Neutrophil (primary cell): ENCODE results near the gene SCFD2.

Source experiments
- H3K27ac ChIP-seq: fragments of 200-600 bp; sonication (generic); 2 replicates; pipeline ENCODE4 v1.5.1; 2016; ENCODE audit warnings: mild to moderate bottlenecking, moderate library complexity
- H3K27me3 ChIP-seq: fragments of 200-600 bp; sonication (generic); 2 replicates; pipeline ENCODE4 v1.6.0; 2016; ENCODE audit warnings: mild to moderate bottlenecking
- H3K36me3 ChIP-seq: fragments of 200-600 bp; sonication (generic); 2 replicates; pipeline ENCODE4 v1.5.1; 2017
- H3K4me1 ChIP-seq, 2 experiments: fragments of 200-600 bp in 1 of 2; sonication (generic) in 1 of 2; 1 replicate in 1 of 2; 2 replicates in 1 of 2; pipeline versions ENCODE4 v1.5.1 to v1.6.1; 2013 to 2016; ENCODE audit warnings: low read depth in 1 of 2, low read length in 1 of 2, mild to moderate bottlenecking in 1 of 2, moderate library complexity in 1 of 2; ENCODE audit not compliant: control insufficient read depth in 1 of 2, insufficient read depth in 1 of 2
- H3K4me3 ChIP-seq, 2 experiments: fragments of 200-600 bp in 1 of 2; sonication (generic) in 1 of 2; 1 replicate in 1 of 2; 2 replicates in 1 of 2; pipeline ENCODE4 v1.5.1; 2013 to 2016; ENCODE audit warnings: low read depth in 1 of 2, low read length in 1 of 2, mild to moderate bottlenecking in 1 of 2, moderate library complexity in 1 of 2
- H3K9me3 ChIP-seq: fragments of 200-600 bp; sonication (generic); 2 replicates; pipeline ENCODE4 v1.5.1; 2016
- TF ChIP-seq, protein P1 (sequence below): fragments of 200-600 bp; sonication (generic); IDR thresholded peaks from 2 replicates; pipeline ENCODE4 v1.5.1; 2016; ENCODE audit warnings: antibody characterized with exemption

Gene SCFD2

GRCh38 chr4:53314252-53314651 lies 51.6 kb downstream of the SCFD2 start:
- Histone ChIP-seq H3K4me3 (no peak overlapping the region), H3K4me1 (no peaks in the 10 kb centered on the region), H3K9me3 (no peaks in the 10 kb centered on the region), H3K36me3 (no peaks in the 10 kb centered on the region), H3K27ac (no peak overlapping the region), H3K27me3 (no peaks in the 10 kb centered on the region)
- TF ChIP-seq, protein P1, sequence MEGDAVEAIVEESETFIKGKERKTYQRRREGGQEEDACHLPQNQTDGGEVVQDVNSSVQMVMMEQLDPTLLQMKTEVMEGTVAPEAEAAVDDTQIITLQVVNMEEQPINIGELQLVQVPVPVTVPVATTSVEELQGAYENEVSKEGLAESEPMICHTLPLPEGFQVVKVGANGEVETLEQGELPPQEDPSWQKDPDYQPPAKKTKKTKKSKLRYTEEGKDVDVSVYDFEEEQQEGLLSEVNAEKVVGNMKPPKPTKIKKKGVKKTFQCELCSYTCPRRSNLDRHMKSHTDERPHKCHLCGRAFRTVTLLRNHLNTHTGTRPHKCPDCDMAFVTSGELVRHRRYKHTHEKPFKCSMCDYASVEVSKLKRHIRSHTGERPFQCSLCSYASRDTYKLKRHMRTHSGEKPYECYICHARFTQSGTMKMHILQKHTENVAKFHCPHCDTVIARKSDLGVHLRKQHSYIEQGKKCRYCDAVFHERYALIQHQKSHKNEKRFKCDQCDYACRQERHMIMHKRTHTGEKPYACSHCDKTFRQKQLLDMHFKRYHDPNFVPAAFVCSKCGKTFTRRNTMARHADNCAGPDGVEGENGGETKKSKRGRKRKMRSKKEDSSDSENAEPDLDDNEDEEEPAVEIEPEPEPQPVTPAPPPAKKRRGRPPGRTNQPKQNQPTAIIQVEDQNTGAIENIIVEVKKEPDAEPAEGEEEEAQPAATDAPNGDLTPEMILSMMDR: no peak

DNA sequence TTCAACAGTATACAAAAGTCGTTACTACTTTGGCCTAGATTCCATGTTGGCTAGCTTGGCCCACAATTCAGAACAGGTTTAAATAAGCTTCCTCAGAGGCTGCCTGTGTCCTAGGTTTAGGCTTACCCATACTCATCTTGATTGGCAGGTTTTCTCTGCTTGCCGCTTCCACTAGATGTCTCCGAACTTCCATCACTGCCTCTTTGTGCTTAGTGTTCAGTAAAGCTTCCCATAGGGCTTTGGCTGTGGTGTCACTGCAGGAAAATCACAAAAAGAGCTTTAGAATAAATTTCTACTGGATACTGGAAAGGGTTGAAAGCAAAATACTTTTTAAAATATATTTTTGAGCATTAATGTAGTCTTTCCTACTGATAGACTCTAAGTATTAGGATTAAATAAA lies 52.4 kb downstream of the SCFD2 start:
- H3K9me3 ChIP-seq: no peaks in the 10 kb centered on the region
- TF ChIP-seq, protein P1: no peak
- no peak overlapping the region for H3K4me3 ChIP-seq
- H3K27me3 ChIP-seq: no peaks in the 10 kb centered on the region
- no peak overlapping the region for H3K27ac ChIP-seq
- H3K4me1 ChIP-seq: no peaks in the 10 kb centered on the region
- H3K36me3 ChIP-seq: no peaks in the 10 kb centered on the region

GRCh38 chr4:53309321-53310040 lies 56.4 kb downstream of the SCFD2 start:
- Histone ChIP-seq H3K4me3 (no peak overlapping the region), H3K27me3 (no peaks in the 10 kb centered on the region), H3K4me1 (no peaks in the 10 kb centered on the region), H3K36me3 (no peaks in the 10 kb centered on the region), H3K9me3 (no peaks in the 10 kb centered on the region), H3K27ac (no peak overlapping the region)
- TF ChIP-seq, protein P1: no peak

DNA sequence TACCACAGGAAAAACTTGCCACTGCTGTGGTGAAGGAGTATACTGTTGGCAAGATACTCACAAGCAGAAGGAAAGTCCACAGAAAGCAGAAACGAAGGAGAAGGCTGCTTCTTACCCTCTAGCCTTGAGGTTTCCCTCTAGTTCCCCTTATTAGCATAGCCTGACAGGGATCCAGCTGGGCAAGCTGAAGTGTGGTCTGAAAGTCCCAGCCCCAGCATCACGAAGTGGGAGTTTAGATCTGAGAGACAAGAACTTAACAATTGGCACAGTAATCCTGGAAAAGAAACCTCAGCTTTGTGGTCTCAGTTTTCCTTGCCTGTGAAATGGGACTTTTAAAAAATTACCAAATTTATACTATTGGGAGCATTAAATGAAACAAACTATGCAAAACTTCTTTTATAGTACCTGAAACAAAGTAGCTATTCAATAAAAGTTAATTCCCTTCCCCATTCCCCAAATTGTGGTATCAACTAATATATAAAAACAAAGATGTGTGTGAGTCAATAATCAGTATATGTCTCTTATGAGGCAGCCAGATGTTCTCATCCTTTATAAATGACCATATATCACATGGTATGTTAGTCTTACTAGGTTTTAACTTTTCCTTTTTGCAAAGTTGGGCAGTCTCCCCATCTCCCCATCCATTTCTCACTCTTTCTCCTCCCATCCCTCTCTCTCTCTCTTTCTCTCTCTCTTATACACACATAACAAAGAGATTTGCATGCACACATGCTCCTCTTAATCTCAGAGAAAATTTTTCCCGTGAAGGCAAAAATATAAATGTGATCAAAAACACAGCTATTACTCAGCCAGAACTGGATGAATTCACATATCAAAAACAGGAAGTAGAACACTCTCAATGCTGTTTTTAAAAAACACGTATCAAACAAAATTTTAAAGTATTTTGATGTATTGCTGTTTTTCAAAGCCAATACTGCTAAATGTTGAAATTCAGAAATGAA lies 57.8 kb downstream of the SCFD2 start:
- no peak overlapping the region for H3K27ac ChIP-seq
- no peaks in the 10 kb centered on the region for H3K9me3 ChIP-seq
- no peaks in the 10 kb centered on the region for H3K4me1 ChIP-seq
- TF ChIP-seq, protein P1: no peak
- no peaks in the 10 kb centered on the region for H3K36me3 ChIP-seq
- H3K4me3 ChIP-seq: no peak overlapping the region
- H3K27me3 ChIP-seq: no peaks in the 10 kb centered on the region

GRCh38 chr4:53307210-53307609 lies 58.7 kb downstream of the SCFD2 start:
- Histone ChIP-seq H3K27ac (no peak overlapping the region), H3K9me3 (no peaks in the 10 kb centered on the region), H3K4me3 (no peak overlapping the region), H3K36me3 (no peaks in the 10 kb centered on the region), H3K4me1 (no peaks in the 10 kb centered on the region), H3K27me3 (no peaks in the 10 kb centered on the region)
- TF ChIP-seq, protein P1: no peak
